A673 (cell line): ENCODE measurements around the gene NUDT2. TPM values are rescaled to one million over a fixed set of nuclear protein-coding genes. Genes with fewer than 3 reads are reported as not detected.

Experiments used
- BruUV-seq: library from RNA; stranded (reverse); fragments of 400-500 nt; replicated peaks from 2 replicates; lab custom pipeline; 2021; lab: Mats Ljungman, UMichigan
- CTCF ChIA-PET: fragments of 300-600 bp; sonication (Branson Sonifier 250); formaldehyde crosslinking; loops from one replicate; lab custom pipeline; 2022; ENCODE audit warnings: antibody characterized with exemption; lab: Charles Lee
- POLR2A ChIA-PET: fragments of 300-600 bp; sonication (Branson Sonifier 250); formaldehyde crosslinking; loops from one replicate; lab custom pipeline; 2022; ENCODE audit warnings: antibody characterized with exemption; ENCODE audit not compliant: low non-redundant PET; lab: Charles Lee
- DNase-seq: peaks from one replicate; pipeline ENCODE4 v3.0.0-alpha.2; 2015; ENCODE audit warnings: low spot score
- H3K27ac ChIP-seq: fragments of 200-600 bp; sonication (generic); 2 replicates; pipeline ENCODE4 v1.5.1; 2016; ENCODE audit warnings: mixed run types, low read depth, mild to moderate bottlenecking, mixed read lengths, antibody characterized with exemption, low read length; ENCODE audit not compliant: poor library complexity, severe bottlenecking
- H3K27me3 ChIP-seq: fragments of 200-600 bp; sonication (generic); replicated peaks from 2 replicates; pipeline ENCODE4 v1.6.1; 2017; ENCODE audit warnings: mixed run types, low read depth, mild to moderate bottlenecking, mixed read lengths, antibody characterized with exemption, low read length; ENCODE audit not compliant: insufficient read depth, poor library complexity
- H3K36me3 ChIP-seq: fragments of 200-600 bp; sonication (generic); 2 replicates; pipeline ENCODE4 v1.6.1; 2016; ENCODE audit warnings: mixed run types, mild to moderate bottlenecking, mixed read lengths, antibody characterized with exemption, low read length; ENCODE audit not compliant: insufficient read depth, poor library complexity, severe bottlenecking
- H3K4me1 ChIP-seq: fragments of 200-600 bp; sonication (generic); 2 replicates; pipeline ENCODE4 v1.6.1; 2017; ENCODE audit warnings: mixed run types, mild to moderate bottlenecking, mixed read lengths, antibody characterized with exemption, low read length; ENCODE audit not compliant: insufficient read depth, poor library complexity, severe bottlenecking
- H3K4me3 ChIP-seq: fragments of 200-600 bp; sonication (generic); 2 replicates; pipeline ENCODE4 v1.5.1; 2016; ENCODE audit warnings: low read depth, mixed run types, mild to moderate bottlenecking, mixed read lengths, low read length; ENCODE audit not compliant: poor library complexity, severe bottlenecking
- H3K9me3 ChIP-seq: fragments of 200-600 bp; sonication (generic); 2 replicates; pipeline ENCODE4 v1.6.1; 2016; ENCODE audit warnings: mixed run types, low read depth, mild to moderate bottlenecking, mixed read lengths, antibody characterized with exemption, low read length; ENCODE audit not compliant: poor library complexity, severe bottlenecking
- EZH2 ChIP-seq: fragments of 200-600 bp; sonication (generic); IDR thresholded peaks from 2 replicates; pipeline ENCODE4 v1.6.1; 2017; ENCODE audit warnings: borderline replicate concordance, low read depth, mild to moderate bottlenecking, mixed read lengths, antibody characterized with exemption, low read length; ENCODE audit not compliant: poor library complexity, severe bottlenecking
- intact Hi-C: fragments of 100-400 bp; cut with micrococcal nuclease; formaldehyde crosslinking; loops from one replicate; pipeline ENCODE4 v1.10.0; 2022; ENCODE audit not compliant: unreplicated experiment
- total RNA-seq: library from RNA; stranded (reverse); gene quantifications from 2 replicates; pipeline ENCODE4 v1.2.3, GENCODE V29; 2021
- TF ChIP-seq, protein P1 (sequence below): fragments of 300-800, 200-600 bp; sonication (generic); conservative IDR thresholded peaks from 2 replicates; pipeline ENCODE4 v1.5.1; 2017; ENCODE audit warnings: low read depth, mild to moderate bottlenecking, antibody characterized with exemption, low read length, moderate library complexity, mixed read lengths

Gene NUDT2
- total RNA-seq, 1 experiment from 2014 or later: 19.1 TPM

DNA sequence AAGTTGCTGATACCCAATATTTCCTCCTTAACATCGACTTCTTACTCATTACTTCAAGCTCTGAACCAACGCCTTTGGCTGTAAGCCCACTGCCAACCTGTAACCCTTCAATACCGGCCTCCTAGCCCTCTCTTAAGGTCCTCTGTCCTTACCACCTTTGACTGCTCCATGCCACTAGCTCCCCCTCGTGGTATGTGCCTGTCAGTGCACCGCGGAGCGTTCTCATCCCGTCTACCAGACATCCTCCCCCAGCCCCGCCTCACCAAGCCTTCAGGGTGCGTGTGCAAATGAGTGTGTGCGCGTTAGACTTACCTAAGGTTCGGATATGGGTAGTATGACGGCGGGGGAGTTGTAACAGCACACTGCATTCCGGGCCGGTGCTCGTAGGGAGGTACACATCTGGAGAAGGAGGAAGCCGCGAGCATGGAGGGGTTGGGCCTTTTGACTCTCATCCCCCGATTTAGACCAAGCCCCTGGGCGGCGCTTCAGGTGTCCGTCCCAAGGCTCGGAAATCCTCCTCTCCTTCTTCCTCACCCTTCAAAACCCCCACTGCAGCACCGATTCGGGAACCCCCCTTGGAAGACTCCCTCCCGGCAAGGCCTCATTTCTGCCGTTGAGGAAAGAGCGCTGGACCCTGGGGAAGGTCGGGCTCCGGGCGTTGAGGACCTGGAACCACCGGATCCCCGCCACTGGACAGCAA lies 50.1 kb downstream of the NUDT2 start:
- Histone ChIP-seq H3K27me3 (no peaks in the 10 kb centered on the region), H3K4me3 (peak overlapping the region; percentile 39), H3K4me1 (peaks cover 25% of the 10 kb centered on the region), H3K9me3 (no peaks in the 10 kb centered on the region), H3K27ac (no peak overlapping the region), H3K36me3 (no peaks in the 10 kb centered on the region)
- BruUV-seq: no TSS peak
- ChIA-PET CTCF (interaction anchor here (0.6 to 2.7 kb wide), 6 partner anchors 14 to 305 kb away, joined by 3 to 20 read pairs (median 3); no protein-coding TSS in a partner anchor), POLR2A (no interaction called here)
- TF ChIP-seq, protein P1, sequence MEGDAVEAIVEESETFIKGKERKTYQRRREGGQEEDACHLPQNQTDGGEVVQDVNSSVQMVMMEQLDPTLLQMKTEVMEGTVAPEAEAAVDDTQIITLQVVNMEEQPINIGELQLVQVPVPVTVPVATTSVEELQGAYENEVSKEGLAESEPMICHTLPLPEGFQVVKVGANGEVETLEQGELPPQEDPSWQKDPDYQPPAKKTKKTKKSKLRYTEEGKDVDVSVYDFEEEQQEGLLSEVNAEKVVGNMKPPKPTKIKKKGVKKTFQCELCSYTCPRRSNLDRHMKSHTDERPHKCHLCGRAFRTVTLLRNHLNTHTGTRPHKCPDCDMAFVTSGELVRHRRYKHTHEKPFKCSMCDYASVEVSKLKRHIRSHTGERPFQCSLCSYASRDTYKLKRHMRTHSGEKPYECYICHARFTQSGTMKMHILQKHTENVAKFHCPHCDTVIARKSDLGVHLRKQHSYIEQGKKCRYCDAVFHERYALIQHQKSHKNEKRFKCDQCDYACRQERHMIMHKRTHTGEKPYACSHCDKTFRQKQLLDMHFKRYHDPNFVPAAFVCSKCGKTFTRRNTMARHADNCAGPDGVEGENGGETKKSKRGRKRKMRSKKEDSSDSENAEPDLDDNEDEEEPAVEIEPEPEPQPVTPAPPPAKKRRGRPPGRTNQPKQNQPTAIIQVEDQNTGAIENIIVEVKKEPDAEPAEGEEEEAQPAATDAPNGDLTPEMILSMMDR: peak; percentile 99
- TF ChIP-seq EZH2: no peak
- DNase-seq: peak; percentile 88
- intact Hi-C loops: loop anchor here (1.0 to 5.0 kb wide), 2 partner anchors 47 to 127 kb away; no protein-coding TSS in a partner anchor

GRCh38 chr9:34380034-34380510 lies 50.7 kb downstream of the NUDT2 start:
- POLR2A ChIA-PET: interaction anchor here (0.6 kb wide), 1 partner anchor 315 kb away, joined by 7 read pairs; no protein-coding TSS in a partner anchor
- DNase-seq: peak; percentile 21
- Histone ChIP-seq H3K4me1 (peaks cover 22% of the 10 kb centered on the region), H3K9me3 (no peaks in the 10 kb centered on the region), H3K27me3 (no peaks in the 10 kb centered on the region), H3K36me3 (no peaks in the 10 kb centered on the region), H3K27ac (peak overlapping the region; percentile 16), H3K4me3 (peak overlapping the region; percentile 39)
- no peak for TF ChIP-seq EZH2
- CTCF ChIA-PET: interaction anchor here (0.6 to 2.7 kb wide), 7 partner anchors 16 to 306 kb away, joined by 3 to 9 read pairs (median 3); no protein-coding TSS in a partner anchor
- no TSS peak for BruUV-seq
- intact Hi-C loops: no loop called here

DNA sequence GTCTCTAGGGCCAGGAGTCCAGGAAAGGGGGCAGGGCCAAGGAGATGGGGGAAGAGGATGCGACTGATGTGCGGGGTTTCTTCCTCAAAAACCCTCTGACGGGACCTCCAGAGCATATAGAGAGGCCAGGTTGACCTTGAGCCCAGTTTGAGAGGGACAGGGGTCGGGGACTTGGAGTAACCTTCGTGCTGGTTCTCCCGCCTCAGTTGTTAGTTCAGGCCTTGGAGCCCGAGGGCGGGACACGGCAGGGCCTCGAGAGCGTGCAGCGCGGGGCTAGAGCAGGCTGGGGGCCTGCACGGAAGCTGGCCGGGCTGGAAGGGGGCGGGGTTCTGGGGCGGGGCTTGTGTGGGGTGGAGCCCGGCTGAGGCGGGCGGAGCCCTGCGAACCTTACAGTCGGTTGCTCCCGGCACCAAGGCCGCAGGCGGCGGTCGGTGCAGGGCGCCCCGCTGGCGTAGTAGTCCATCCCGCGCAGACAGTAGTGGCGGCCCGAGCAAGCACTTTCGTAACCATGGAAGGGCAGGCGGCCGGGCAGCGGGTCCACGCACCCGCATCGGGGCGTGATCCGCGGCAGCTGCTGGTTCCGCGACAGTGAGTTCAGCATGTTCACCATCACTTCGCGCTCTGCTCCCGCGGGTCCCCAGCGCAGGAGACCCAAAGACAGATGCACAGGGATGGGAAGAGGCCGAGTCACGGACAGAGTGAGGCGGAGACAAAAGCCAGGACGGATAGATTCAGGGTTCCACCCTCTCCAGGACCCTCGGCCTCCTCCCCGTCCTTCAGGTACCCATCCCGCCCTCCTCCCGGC lies 51.3 kb downstream of the NUDT2 start:
- ChIA-PET CTCF (interaction anchor here (0.6 to 2.7 kb wide), 5 partner anchors 17 to 307 kb away, joined by 3 to 9 read pairs (median 4); no protein-coding TSS in a partner anchor), POLR2A (interaction anchor here (0.6 kb wide), 1 partner anchor 316 kb away, joined by 7 read pairs; no protein-coding TSS in a partner anchor)
- H3K36me3 ChIP-seq: no peaks in the 10 kb centered on the region
- intact Hi-C loops: no loop called here
- H3K4me1 ChIP-seq: peaks cover 15% of the 10 kb centered on the region
- BruUV-seq: no TSS peak
- no peaks in the 10 kb centered on the region for H3K27me3 ChIP-seq
- peak; percentile 85 for DNase-seq
- H3K27ac ChIP-seq: peak overlapping the region; percentile 16
- H3K4me3 ChIP-seq: peak overlapping the region; percentile 50
- TF ChIP-seq, protein P1: no peak
- TF ChIP-seq EZH2: no peak
- H3K9me3 ChIP-seq: no peaks in the 10 kb centered on the region
